ENCODE results near the gene GFER.

The GFER gene

DNA sequence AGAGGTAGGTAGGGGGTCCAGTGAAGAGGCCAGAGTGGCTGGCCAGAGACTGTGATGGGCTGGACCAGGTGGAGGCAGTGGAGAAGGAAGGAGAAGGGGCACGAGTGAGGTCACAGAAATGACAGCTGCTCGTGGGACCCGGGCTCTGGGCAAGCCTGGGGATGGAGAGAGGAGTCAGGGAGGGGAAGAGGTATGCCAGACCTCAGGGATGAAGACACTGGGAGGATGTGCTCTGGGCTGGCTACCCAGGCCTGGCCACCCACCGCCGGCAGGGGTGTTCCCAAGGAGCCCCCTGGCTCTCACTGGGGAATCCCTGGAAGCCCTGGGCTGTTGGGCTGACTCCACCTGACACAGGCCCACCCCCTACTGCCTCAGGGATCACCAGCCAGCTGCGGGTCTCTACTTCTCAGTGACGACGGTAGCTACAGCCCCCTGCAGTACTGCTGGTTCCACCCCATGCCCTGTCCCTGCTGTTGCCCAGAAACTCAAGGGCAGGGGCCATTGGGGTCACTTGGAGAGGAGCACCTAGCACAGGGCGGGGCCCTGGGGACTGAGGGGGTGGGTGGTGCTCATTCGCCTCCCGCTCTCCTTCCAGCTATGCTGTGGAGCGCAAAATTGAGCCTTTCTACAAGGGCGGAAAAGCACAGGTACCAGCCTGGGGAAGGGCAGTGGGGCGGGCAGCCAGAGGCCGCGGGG lies 10.4 kb upstream of the GFER start:
- FAIRE-seq (no peak), DNase-seq (ENCODE audit: extremely low spot score, insufficient read length, low read depth) (no peak)

DNA sequence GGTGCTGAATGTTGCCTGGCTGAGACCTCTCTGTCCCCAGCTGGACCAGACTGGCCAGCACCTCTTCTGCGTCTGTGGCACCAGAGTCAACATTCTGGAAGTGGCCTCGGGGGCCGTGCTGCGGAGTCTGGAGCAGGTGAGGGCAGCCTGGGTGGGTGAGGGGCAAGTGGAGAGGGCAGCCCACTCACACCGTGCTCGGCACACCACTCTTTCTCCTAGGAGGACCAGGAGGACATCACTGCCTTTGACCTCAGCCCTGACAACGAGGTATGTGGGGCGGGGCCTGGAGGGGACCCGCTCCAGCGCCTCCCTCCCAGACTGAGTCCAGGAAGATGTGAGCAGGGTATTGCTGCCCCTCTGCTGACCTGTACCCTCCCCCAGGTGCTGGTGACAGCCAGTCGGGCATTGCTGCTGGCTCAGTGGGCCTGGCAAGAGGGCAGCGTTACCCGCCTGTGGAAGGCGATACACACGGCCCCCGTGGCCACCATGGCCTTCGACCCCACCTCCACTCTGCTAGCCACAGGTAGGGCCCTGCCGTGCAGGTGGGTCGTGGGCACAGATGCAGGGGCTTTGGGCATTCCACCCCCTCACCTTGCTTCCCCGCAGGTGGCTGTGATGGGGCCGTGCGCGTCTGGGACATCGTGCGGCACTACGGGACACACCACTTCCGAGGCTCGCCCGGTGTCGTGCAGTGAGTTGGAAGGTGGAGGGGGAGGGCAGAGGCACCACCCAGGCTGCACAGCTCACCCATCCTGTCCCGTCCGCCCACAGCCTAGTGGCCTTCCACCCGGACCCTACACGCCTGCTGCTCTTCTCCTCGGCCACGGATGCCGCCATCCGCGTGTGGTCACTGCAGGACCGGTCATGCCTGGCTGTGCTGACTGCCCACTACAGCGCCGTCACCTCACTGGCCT lies 9.6 kb upstream of the GFER start:
- no peak for FAIRE-seq
- DNase-seq (ENCODE audit: extremely low spot score, insufficient read length, low read depth), result no peak

DNA sequence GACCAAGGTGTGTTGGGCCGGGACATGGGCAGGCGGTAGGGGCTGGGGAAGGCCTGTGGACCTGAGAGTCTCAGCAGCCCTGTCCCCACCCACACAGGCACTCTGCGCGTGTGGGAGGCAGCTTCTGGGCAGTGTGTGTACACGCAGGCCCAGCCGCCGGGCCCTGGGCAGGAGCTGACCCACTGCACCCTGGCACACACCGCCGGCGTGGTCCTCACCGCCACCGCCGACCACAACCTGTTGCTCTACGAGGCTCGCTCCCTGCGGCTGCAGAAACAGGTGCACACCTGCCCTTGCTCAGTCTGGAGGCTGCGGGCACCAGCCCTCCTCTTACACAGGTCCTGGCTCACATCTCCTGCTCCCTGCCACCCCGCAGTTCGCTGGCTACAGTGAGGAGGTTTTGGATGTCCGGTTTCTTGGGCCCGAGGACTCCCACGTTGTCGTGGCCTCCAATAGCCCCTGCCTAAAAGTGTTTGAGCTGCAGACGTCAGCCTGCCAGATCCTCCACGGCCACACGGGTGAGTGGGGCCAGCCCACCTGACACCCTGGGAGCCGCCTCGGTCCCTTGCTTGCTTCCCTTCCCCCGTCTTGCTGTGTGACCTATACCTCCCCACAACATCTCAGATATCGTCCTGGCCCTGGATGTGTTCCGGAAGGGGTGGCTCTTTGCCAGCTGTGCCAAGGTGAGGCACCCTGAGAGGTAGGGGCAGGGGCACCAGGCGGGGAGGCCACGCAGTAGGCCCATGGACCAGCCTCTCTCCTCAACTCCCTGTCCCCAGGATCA lies 8.4 kb upstream of the GFER start:
- no peak for FAIRE-seq
- DNase-seq (ENCODE audit: extremely low spot score, insufficient read length, low read depth), result no peak

DNA sequence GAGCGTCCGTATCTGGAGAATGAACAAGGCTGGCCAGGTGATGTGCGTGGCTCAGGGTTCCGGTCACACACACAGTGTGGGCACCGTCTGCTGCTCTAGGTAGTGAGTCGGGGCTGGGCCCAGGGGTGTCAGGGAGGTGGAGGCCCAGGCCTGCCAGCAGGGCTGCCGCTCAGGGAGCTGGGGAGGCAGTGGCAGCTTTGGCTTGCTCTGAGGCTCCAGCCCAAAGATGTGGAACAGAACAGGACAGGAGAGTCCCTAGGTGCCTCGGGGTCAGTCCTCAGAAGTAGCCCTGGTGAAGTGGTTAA lies 7.8 kb upstream of the GFER start:
- FAIRE-seq, result no peak
- DNase-seq (ENCODE audit: extremely low spot score, insufficient read length, low read depth), result no peak

DNA sequence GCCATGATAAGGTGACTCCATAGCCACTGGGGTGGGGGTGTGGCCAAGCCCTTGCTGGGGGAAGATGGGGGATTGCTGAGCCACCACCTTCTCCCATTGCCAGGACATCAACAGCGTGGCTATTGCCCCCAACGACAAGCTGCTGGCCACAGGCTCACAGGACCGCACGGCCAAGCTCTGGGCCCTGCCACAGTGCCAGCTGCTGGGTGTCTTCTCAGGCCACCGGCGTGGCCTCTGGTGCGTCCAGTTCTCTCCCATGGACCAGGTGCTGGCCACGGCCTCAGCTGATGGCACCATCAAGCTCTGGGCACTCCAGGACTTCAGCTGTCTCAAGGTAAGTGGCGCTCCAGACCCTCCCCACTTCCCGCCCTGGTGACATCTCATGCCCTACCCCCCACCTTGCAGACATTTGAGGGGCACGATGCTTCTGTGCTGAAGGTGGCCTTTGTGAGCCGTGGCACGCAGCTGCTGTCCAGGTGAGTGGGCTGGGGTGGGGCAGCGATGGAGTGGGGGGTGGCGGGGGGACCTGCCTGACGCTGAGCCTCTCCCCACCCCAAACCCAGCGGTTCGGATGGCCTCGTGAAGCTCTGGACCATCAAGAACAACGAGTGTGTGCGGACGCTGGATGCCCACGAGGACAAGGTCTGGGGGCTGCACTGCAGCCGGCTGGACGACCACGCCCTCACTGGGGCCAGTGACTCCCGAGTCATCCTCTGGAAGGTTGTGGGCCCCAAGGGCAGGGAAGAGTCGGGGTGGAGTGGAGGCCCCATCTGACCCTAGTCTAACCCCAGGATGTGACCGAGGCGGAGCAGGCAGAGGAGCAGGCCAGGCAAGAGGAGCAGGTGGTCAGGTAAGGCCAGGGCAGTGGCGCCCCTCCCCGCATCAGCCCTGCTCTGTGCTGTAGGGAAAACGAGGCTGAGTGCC lies 6.8 kb upstream of the GFER start:
- no peak for DNase-seq (ENCODE audit: extremely low spot score, insufficient read length, low read depth)
- no peak for FAIRE-seq

DNA sequence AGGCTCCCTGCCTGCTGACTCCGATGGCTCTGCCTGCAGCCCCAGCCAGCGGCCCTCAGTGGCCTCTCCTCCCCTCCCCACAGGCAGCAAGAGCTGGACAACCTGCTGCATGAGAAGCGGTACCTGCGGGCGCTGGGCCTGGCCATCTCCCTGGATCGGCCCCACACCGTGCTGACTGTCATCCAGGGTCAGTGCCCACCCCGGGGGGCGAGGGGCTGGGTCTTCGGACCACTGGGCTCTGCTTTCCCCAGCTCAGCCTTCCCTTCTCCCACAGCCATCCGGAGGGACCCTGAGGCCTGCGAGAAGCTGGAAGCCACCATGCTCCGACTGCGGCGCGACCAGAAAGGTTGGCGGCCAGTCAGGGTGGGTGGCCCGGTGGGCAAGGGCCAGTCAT lies 6.1 kb upstream of the GFER start:
- DNase-seq (ENCODE audit: extremely low spot score, insufficient read length, low read depth) (no peak), FAIRE-seq (no peak)

DNA sequence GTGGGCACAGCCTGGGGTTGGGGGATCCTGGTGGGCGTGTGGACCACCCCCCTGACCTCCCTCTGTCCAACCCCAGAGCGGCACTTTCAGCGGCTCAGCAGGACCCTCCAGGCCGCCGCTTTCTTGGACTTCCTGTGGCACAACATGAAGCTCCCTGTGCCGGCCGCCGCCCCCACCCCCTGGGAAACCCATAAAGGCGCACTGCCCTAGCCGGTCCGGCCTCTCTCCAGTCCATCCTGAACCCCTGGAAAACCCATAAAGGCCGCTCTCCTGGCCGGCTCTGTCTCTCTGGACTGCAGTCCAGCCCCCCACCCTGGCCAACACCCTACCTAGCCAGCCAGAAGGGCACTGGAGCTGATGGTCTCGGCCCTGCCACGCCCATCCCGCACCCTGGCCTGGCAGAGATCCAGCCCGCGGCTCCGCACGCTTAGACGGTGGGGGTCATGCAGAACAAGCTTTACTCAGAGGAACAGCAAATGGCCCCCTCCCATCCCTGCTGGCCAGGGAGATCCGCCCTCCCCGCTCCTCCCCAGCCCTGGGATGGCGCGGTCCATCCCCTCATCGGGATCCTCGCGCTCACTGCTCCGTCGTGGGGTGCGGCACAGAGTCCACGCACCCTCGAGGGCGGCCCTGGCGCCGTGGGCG lies 5.4 kb upstream of the GFER start:
- DNase-seq (ENCODE audit: extremely low spot score, insufficient read length, low read depth), result no peak
- no peak for FAIRE-seq

DNA sequence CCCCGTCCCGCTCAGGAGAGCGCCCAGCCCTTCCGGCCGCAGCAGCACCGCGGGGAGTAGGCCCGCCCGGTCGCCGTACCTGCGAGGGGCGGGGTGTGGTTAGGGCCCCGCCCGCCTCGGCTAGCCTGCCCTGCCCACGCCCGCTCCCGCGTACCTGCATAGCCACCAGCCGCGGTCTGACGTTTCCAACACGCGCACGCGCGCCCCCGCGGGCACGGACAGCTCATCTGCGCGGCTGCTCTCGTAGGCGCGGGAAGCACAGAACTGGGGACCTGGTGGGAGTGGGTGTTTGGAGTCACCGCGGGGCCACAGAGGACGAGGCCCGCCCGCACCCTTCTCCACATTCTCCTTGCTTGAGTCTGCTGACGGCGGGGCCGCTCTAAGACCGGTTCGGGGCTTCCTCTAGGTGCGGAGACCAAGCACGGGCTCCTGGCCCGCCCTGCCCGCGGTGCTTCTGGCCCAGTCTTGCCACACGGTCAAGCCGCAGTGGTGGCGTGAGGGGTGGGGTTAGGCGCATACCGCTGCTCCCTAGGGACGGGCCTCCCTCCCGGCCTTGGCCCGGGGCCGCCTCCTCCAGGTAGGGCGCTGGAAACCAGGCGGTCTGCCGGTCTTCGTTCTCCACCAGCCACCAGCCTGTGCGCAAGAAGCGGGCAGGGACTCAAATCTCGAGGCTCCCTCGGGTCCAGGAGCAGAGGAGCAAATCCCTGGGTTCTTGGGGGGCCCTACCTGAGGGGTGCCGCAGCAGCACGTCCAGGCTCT lies 4.5 kb upstream of the GFER start:
- FAIRE-seq (no peak), DNase-seq (ENCODE audit: extremely low spot score, insufficient read length, low read depth) (no peak)

DNA sequence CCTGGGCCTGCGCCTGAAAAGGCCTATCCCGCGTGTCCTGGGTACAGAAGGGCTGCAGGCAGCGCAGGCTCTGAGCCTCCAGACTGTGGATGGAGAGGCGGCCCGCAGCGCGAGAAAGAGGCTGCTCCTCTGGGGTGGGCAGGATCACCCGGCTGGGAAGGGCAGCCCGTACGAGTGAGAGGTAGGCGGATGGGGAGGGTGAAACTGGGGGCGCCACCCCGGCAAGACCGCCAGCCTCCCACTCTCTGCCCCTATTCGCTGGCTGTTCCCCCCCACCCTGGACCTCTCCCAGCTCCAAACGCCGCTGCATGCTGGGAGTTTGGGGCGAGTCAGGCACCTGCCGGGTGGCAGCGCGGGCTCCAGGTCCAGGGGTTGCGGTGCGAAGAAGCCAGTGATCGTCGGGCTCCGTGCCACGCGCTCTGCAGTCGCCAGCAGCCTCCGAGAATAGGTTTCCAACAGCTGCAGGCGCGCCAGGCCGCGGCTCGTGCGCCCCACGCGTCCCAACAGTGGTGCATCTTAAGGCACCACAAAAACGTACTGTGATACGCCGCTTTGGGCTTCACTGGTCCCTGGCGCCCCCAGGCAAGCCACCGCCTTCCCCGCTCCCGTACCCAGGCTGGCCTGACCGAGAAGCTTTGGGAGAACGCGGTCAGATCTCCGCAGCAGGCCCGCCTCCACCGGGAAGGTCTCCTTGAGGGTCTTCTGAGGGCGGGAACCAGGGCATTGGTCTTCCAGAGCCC lies 3.8 kb upstream of the GFER start:
- no peak for FAIRE-seq

DNA sequence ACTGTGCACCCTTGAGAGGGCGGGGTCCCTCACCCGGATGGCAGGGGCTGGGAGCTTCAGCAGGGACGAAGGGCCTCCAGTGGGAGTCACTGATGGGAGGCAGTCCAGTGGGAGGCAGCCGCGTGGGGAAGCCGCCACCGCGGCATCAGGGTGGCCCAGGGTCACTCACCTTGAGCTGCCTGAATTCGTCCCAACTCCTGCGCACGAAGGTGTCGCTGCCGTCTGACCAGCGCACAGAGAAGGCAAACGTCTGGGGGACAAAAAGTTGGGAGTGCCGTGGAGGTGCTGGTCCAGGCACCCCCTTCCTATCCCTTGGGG lies 3.3 kb upstream of the GFER start:
- no peak for FAIRE-seq
- DNase-seq (ENCODE audit: extremely low spot score, insufficient read length, low read depth), result no peak

More for the DNA sequence above, 3.8 kb upstream of the GFER start:
- DNase-seq (ENCODE audit: extremely low spot score, insufficient read length, low read depth), result no peak

DNA sequence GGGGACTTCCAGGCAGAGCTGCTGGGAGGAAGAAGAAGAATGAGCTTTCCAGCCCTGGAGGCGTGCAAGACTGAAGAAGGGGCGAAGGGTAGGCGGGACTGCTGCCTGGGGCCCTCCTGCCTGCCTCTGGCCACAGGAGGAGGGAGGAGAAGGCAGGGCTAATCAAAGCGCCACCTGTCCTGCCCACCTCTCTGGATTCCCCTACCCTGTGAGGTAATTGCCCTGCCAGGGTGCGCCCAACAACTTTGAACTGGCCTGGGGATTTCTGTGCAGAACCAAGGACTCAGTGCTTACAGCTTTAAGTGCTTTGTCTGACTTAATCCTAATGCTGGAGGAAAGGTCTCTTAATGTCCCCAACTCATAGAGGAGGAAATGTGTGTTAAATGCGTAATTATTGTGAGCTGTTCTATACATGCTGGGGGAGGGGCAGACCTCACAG lies 2.6 kb upstream of the GFER start, which contains the start of gene NOXO1:
Gene NOXO1, minus strand, starts transcription at position 72 of the 439 bp plus-strand sequence. CDS start 290 bp downstream, outside the sequence.
- FAIRE-seq (no peak), DNase-seq (ENCODE audit: extremely low spot score, insufficient read length, low read depth) (no peak)

DNA sequence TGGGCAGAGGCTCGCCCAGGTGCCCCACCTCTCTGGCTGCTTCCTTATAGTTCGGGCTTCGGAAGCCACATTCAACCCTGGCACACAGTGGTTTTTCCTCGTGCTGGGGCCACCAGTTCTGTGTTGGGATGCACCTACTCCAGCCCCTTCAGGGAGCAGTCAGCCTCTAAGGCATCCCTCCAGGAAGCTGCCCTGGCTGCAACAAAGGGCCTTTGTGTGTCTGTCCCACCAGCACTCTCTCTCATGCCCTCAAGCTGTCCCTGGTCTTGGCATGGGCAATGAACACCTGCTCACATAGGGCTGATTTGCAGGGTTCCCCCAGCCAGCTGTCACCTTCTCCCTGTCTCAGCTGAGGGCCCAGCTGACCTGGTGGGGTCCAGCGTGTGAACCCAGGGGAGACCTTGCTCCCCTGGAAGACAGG lies 2.0 kb upstream of the GFER start:
- DNase-seq (ENCODE audit: extremely low spot score, insufficient read length, low read depth) (no peak), FAIRE-seq (no peak)

DNA sequence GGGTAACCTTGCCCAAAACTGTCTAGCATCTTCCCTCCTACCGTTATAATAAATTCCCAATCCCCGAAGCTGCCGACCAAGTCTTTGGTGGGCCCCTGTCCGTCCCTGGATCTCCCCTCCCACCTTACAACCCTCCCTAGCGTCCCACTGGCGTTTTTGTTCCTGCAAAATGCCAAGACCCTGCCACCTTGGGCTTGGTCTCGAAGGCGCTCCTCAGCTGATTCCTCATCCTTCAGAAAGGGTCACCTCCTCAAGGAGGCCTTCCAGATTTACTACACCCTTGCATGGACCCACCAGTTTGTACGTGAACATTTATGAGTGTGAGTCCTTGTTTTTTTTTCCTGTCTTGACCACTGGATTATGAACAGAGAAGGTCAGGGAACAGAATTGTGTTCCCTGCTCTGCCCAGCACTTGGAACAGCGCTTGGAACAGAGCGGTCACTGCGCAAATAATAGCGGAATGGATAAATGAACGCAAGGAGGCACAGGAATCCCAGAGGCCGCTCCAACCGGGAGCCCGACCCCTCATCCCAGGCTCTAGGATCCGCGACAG lies 926 bp upstream of the GFER start:
- no peak for DNase-seq (ENCODE audit: extremely low spot score, insufficient read length, low read depth)

DNA sequence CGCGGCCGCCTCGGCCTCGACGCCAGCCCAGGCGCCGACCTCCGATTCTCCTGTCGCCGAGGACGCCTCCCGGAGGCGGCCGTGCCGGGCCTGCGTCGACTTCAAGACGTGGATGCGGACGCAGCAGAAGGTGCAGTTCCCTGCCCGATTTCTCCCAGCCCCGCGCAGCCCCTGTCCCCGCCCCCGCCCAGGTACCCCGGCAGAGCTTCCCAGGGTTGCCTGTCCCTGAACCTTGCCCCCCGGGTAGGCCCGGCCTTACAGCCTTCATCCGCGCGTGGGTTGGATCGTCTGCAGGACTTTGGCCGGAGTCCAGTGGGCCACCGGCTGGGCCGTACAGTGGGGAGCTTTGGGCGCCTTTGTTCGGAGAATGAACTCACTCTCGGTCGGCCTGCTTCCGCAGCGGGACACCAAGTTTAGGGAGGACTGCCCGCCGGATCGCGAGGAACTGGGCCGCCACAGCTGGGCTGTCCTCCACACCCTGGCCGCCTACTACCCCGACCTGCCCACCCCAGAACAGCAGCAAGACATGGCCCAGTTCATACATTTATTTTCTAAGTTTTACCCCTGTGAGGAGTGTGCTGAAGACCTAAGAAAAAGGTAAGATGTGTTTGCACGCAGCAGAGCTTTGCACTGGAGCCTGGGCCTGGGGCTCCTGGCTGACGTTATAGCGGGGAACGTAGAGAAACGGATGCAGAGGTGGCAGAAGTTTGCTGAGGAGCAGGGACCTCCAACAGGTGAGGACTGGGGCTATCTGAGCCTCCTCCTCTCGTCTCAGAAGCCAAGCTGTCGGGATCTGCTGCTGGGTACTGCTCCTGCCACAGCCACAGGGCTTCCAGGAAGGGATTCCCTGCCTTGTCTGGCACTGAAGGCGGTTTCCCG lies 593 bp downstream of the GFER start:
- FAIRE-seq (no peak), DNase-seq (ENCODE audit: extremely low spot score, insufficient read length, low read depth) (no peak)

More for the DNA sequence above, 926 bp upstream of the GFER start:
- no peak for FAIRE-seq

DNA sequence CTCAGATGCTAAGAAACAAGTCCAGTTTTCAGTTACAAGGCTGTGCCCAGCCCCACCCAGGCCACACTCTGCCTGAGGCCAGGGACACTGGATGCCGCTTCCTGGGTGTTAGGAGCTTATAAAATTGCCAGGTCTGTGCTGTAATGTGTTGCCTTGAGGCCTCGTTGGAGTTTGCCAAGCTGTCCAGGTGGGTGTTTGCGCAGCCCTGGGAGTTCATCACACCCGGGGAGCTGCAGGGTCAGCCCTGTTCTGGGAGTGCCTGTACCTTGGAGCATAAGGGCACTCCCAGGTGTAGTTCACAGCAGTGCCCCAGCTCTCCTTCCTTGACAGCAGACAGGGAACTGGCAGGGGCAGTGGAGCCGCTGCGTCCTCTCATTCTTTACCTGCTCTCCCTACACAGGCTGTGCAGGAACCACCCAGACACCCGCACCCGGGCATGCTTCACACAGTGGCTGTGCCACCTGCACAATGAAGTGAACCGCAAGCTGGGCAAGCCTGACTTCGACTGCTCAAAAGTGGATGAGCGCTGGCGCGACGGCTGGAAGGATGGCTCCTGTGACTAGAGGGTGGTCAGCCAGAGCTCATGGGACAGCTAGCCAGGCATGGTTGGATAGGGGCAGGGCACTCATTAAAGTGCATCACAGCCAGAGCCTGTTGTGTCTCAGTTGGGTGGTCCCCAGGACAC lies 1.6 kb downstream of the GFER start:
- DNase-seq (ENCODE audit: extremely low spot score, insufficient read length, low read depth) (no peak), FAIRE-seq (no peak)

DNA sequence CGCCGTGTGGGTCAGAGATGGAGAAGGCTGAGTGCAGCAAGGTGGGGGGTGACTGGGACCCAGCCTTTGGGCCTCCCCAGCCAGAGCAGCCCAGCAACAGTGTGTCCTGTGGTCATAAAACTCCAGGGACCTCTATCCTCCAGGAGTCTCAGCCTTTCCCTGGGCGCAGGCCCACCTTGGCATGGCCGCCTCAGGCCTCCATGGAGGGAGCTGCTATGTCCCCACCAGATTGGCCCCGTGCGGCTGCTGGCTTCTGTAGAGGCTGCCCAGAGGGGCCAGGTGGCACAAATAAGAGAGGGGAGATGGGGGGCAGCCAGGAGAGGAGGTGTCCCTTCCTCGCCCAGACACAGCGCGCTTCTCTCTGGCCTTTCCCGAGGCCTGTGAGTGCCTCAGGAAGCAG lies 3.2 kb downstream of the GFER start:
- no peak for FAIRE-seq
- no peak for DNase-seq (ENCODE audit: extremely low spot score, insufficient read length, low read depth)

All from GM18507 (cell line).